ENCODE data around the gene THSD4.

DNA sequence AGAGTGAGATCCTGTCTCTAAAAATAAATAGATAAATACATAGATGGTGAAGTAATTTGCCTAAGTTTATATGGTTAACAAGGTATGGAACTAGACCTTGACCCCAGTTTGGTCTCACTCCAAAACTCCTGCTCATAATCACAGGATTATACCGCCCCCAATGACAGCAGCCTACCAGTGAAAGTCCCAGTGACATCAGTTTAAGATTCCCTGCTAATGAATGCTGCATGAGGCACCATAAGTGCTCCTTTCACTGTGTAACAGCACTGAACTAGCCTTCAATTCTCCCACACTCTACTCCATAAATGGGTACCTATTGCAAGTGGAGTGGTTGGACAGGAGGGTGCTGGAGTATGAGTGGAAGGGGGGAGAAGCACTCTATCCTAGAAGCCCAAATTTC is 23.7 kb upstream of the THSD4 start:
- TF ChIP-seq, protein P1, sequence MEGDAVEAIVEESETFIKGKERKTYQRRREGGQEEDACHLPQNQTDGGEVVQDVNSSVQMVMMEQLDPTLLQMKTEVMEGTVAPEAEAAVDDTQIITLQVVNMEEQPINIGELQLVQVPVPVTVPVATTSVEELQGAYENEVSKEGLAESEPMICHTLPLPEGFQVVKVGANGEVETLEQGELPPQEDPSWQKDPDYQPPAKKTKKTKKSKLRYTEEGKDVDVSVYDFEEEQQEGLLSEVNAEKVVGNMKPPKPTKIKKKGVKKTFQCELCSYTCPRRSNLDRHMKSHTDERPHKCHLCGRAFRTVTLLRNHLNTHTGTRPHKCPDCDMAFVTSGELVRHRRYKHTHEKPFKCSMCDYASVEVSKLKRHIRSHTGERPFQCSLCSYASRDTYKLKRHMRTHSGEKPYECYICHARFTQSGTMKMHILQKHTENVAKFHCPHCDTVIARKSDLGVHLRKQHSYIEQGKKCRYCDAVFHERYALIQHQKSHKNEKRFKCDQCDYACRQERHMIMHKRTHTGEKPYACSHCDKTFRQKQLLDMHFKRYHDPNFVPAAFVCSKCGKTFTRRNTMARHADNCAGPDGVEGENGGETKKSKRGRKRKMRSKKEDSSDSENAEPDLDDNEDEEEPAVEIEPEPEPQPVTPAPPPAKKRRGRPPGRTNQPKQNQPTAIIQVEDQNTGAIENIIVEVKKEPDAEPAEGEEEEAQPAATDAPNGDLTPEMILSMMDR (conservative IDR thresholded peaks at IDR 0.05) = no peak
- no peak for TF ChIP-seq ZFX (IDR thresholded peaks at IDR 0.05)

All from C4-2B (cell line).